Endothelial cell of umbilical vein (primary cell): ENCODE measurements around the gene PEMT. TPM values are rescaled to one million over a fixed set of nuclear protein-coding genes. Genes with fewer than 3 reads are reported as not detected.

Experiments
- BruUV-seq: library from RNA; stranded (reverse); fragments of 400-500 nt; replicated peaks from 2 replicates; lab custom pipeline; 2021; lab: Mats Ljungman, UMichigan
- CTCF ChIA-PET: fragments of 300-600, 350-600 bp; sonication (Branson Sonifier 250); formaldehyde crosslinking; loops from one replicate; lab custom pipeline; 2021; ENCODE audit warnings: antibody characterized with exemption, inconsistent platforms; lab: Charles Lee
- POLR2A ChIA-PET: fragments of 300-600, 350-600 bp; sonication (Branson Sonifier 250); formaldehyde crosslinking; loops from one replicate; lab custom pipeline; 2021; ENCODE audit warnings: antibody characterized with exemption, inconsistent platforms; lab: Charles Lee
- DNase-seq: peaks from one replicate; pipeline ENCODE4 v3.0.0-alpha.2; 2011; ENCODE audit warnings: low read depth, low spot score
- FAIRE-seq: peaks from 2 replicates; lab custom pipeline; 2011; peaks lifted over from hg19 to GRCh38; lab: Jason Lieb, UNC
- H2AFZ ChIP-seq: 2 replicates; pipeline ENCODE4 v1.6.0; 2012; ENCODE audit warnings: low read depth, low read length, control low read depth, inconsistent platforms
- H3K27ac ChIP-seq: 2 replicates; pipeline ENCODE4 v1.5.1; 2011; ENCODE audit warnings: low read depth, mild to moderate bottlenecking, control low read depth, low read length, moderate library complexity; ENCODE audit not compliant: insufficient read depth
- H3K27me3 ChIP-seq, 2 experiments: 2 replicates each; pipeline versions ENCODE4 v1.6.0 to v1.6.1; 2011; ENCODE audit warnings: low read length in 2 of 2, mixed read lengths in 1 of 2; ENCODE audit not compliant: control insufficient read depth in 2 of 2, insufficient read depth in 2 of 2
- H3K36me3 ChIP-seq, 2 experiments: 2 replicates in 1 of 2; 3 replicates in 1 of 2; pipeline ENCODE4 v1.5.1; 2011; ENCODE audit warnings: low read length in 2 of 2, mild to moderate bottlenecking in 1 of 2, moderate library complexity in 1 of 2; ENCODE audit not compliant: control insufficient read depth in 2 of 2, insufficient read depth in 2 of 2; ENCODE audit errors: extremely low read depth in 1 of 2
- H3K4me1 ChIP-seq: 3 replicates; pipeline ENCODE4 v1.5.1; 2011; ENCODE audit warnings: mild to moderate bottlenecking, low read length; ENCODE audit not compliant: control insufficient read depth, insufficient read depth; ENCODE audit errors: extremely low read depth
- H3K4me2 ChIP-seq: 2 replicates; pipeline ENCODE4 v1.6.1; 2011; ENCODE audit warnings: low read length, control low read depth, mixed read lengths; ENCODE audit not compliant: insufficient read depth
- H3K4me3 ChIP-seq, 3 experiments: fragments of 200-600 bp in 1 of 3; sonication (generic), shearing (Covaris generic) in 1 of 3; replicated peaks in 1 of 3; 2 replicates each; pipeline ENCODE4 v1.5.1; 2011 to 2016; ENCODE audit warnings: control low read depth in 3 of 3, low read length in 3 of 3, mild to moderate bottlenecking in 2 of 3, inconsistent platforms in 1 of 3, low read depth in 1 of 3, moderate library complexity in 1 of 3; ENCODE audit not compliant: insufficient read depth in 1 of 3
- H3K79me2 ChIP-seq: 2 replicates; pipeline ENCODE4 v1.6.0; 2012; ENCODE audit warnings: low read length, inconsistent platforms; ENCODE audit not compliant: control insufficient read depth, insufficient read depth
- H3K9ac ChIP-seq: replicated peaks from 2 replicates; pipeline ENCODE3; 2011; ENCODE audit warnings: low read length, control low read depth; ENCODE audit not compliant: insufficient read depth; ENCODE audit errors: extremely low read depth
- H3K9me1 ChIP-seq: replicated peaks from 3 replicates; pipeline ENCODE4 v1.6.0; 2011; ENCODE audit warnings: mild to moderate bottlenecking, low read length; ENCODE audit not compliant: control insufficient read depth, insufficient read depth; ENCODE audit errors: extremely low read depth
- H3K9me3 ChIP-seq: replicated peaks from 2 replicates; pipeline ENCODE4 v1.5.1; 2012; ENCODE audit warnings: low read length, inconsistent platforms; ENCODE audit not compliant: control insufficient read depth, insufficient read depth
- H4K20me1 ChIP-seq: replicated peaks from 2 replicates; pipeline ENCODE3; 2011; ENCODE audit warnings: mild to moderate bottlenecking, low read length; ENCODE audit not compliant: control insufficient read depth, insufficient read depth; ENCODE audit errors: extremely low read depth
- EZH2 ChIP-seq: IDR thresholded peaks from 2 replicates; pipeline ENCODE4 v1.6.1; 2012; ENCODE audit warnings: borderline replicate concordance, low read depth, mild to moderate bottlenecking, moderate library complexity, low read length, inconsistent platforms; ENCODE audit not compliant: severe bottlenecking
- FOS ChIP-seq: IDR thresholded peaks from 2 replicates; pipeline ENCODE4 v1.6.1; 2011; ENCODE audit warnings: mild to moderate bottlenecking, low read length, moderate library complexity, borderline replicate concordance; ENCODE audit not compliant: insufficient read depth
- GATA2 ChIP-seq: IDR thresholded peaks from 2 replicates; pipeline ENCODE4 v1.7.0; 2011; ENCODE audit warnings: low read depth, mild to moderate bottlenecking, moderate library complexity, mixed read lengths, low read length; ENCODE audit not compliant: insufficient read length, insufficient read depth
- JUN ChIP-seq: IDR thresholded peaks from 2 replicates; pipeline ENCODE4 v1.6.1; 2011; ENCODE audit warnings: borderline replicate concordance, low read depth; ENCODE audit not compliant: insufficient read length, insufficient read depth
- MYC ChIP-seq: IDR thresholded peaks from one replicate; pipeline ENCODE4 v1.6.1; 2011; ENCODE audit warnings: mild to moderate bottlenecking, low read depth, low read length
- POLR2A ChIP-seq: IDR thresholded peaks from 2 replicates; pipeline ENCODE4 v1.6.1; 2012; ENCODE audit warnings: low read depth, mild to moderate bottlenecking, control low read depth, low read length
- POLR2AphosphoS5 ChIP-seq: IDR thresholded peaks from 2 replicates; pipeline ENCODE4 v1.6.1; 2012; ENCODE audit warnings: low read depth, mild to moderate bottlenecking, control low read depth, low read length, moderate library complexity; ENCODE audit not compliant: insufficient read depth
- dilution Hi-C: fragments of 300-500 bp; cut with MboI; formaldehyde crosslinking; loops from one replicate; pipeline ENCODE4 v1.15.0; 2019; ENCODE audit warnings: low sequenced_read_pairs; ENCODE audit not compliant: extremely low pct_ligation_motif_present
- intact Hi-C: fragments of 100-400 bp; cut with micrococcal nuclease; formaldehyde crosslinking; loops from one replicate; pipeline ENCODE4 v1.10.0; 2022
- polyA plus RNA-seq, 4 experiments: library from polyadenylated mRNA; depleted of rRNA in 3 of 4; stranded (reverse) in 3 of 4; unstranded in 1 of 4; fragments of >200 nt; gene quantifications; 2 replicates each; pipeline versions ENCODE4 v1.2.1 to v1.2.3, GENCODE V29; 2011 to 2012; ENCODE audit warnings: missing spikeins in 1 of 4
- total RNA-seq: library from RNA; stranded (reverse); gene quantifications from 2 replicates; pipeline ENCODE4 v1.2.3, GENCODE V29; 2021
- TF ChIP-seq, protein P1 (sequence below): IDR thresholded peaks from 2 replicates; pipeline ENCODE4 v1.6.1; 2011; ENCODE audit not compliant: insufficient read depth, insufficient read length
- TF ChIP-seq, protein P2 (sequence below), 2 donors: IDR thresholded peaks; 1 replicate in 1 of 2; 2 replicates in 1 of 2; pipeline ENCODE4 v1.5.1; 2011; ENCODE audit warnings: low read length in 2 of 2, mild to moderate bottlenecking in 2 of 2, moderate library complexity in 2 of 2, control low read depth in 1 of 2, inconsistent platforms in 1 of 2, low read depth in 1 of 2; ENCODE audit not compliant: insufficient read depth in 1 of 2; ENCODE audit errors: extremely low read depth in 1 of 2

Gene PEMT
- total and polyA plus RNA-seq, 2 donors (not counting 3 experiments of a cell fraction or from before 2014, with no cell fraction given) = 35.1 to 58.4 TPM

DNA sequence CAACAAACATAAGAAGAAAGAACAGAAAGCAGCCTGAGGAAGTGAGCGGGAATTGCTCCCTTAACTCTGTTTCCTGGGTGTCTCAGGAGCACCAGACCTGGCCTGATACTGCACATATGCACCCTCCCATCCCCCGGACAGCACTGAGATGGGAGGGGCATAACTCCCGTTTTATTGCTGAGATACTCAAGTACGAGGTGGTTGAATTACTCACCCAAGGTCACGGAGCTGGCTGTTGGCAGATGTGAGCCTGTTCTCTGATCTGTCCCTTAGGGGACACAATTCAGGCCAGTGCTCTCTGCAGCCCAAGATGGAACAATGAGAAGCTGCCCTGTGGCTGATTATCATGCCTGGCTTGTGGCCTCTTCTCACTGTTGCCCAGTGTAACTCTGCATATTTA lies 123.8 kb downstream of the PEMT start:
- CTCF ChIA-PET = interaction anchor here (1.0 to 1.7 kb wide), 4 partner anchors 29 to 111 kb away, joined by 3 to 6 read pairs (median 4); partner anchors contain the start of gene RASD1
- Histone ChIP-seq H3K4me3 (no peak overlapping the region), H3K4me1 (no peaks in the 10 kb centered on the region), H3K36me3 (no peaks in the 10 kb centered on the region), H2AFZ (no peak overlapping the region), H4K20me1 (no peaks in the 10 kb centered on the region), H3K79me2 (no peaks in the 10 kb centered on the region), H3K27ac (no peak overlapping the region), H3K27me3 (peaks cover 37 to 47% of the 10 kb centered on the region in 2 experiments), H3K9ac (no peak overlapping the region), H3K9me1 (no peaks in the 10 kb centered on the region), H3K4me2 (no peak overlapping the region), H3K9me3 (no peaks in the 10 kb centered on the region)
- DNase-seq (no peak), FAIRE-seq (no peak)
- intact Hi-C loops = loop anchor here (5.0 kb wide), 1 partner anchor 60 kb away; no protein-coding TSS in a partner anchor
- dilution Hi-C loops = loop anchor here (10.0 kb wide), 1 partner anchor 93 kb away; no protein-coding TSS in a partner anchor
- no peak for TF ChIP-seq EZH2
- no peak for TF ChIP-seq JUN
- TF ChIP-seq, protein P1, sequence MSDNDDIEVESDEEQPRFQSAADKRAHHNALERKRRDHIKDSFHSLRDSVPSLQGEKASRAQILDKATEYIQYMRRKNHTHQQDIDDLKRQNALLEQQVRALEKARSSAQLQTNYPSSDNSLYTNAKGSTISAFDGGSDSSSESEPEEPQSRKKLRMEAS = no peak
- TF ChIP-seq, protein P2, sequence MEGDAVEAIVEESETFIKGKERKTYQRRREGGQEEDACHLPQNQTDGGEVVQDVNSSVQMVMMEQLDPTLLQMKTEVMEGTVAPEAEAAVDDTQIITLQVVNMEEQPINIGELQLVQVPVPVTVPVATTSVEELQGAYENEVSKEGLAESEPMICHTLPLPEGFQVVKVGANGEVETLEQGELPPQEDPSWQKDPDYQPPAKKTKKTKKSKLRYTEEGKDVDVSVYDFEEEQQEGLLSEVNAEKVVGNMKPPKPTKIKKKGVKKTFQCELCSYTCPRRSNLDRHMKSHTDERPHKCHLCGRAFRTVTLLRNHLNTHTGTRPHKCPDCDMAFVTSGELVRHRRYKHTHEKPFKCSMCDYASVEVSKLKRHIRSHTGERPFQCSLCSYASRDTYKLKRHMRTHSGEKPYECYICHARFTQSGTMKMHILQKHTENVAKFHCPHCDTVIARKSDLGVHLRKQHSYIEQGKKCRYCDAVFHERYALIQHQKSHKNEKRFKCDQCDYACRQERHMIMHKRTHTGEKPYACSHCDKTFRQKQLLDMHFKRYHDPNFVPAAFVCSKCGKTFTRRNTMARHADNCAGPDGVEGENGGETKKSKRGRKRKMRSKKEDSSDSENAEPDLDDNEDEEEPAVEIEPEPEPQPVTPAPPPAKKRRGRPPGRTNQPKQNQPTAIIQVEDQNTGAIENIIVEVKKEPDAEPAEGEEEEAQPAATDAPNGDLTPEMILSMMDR (IDR thresholded peaks at IDR 0.05; ENCODE audit: extremely low read depth in 1 of 2, insufficient read depth in 1 of 2, low read depth in 1 of 2, low read length in 2 of 2) = no peak
- TF ChIP-seq MYC = no peak
- no peak for TF ChIP-seq POLR2AphosphoS5
- no peak for TF ChIP-seq FOS
- TF ChIP-seq POLR2A = no peak
- TF ChIP-seq GATA2 = no peak
- BruUV-seq = no TSS peak
- POLR2A ChIA-PET = no interaction called here
